D721Med (cell line): Measurements from ENCODE around the gene SRPK2.
"Not testable (repeated sequence)": the region's sequence is repeated elsewhere in the genome, so short reads cannot be mapped to it uniquely, and the experiment has no call there.

Source experiments
- DNase-seq: peaks from one replicate; pipeline ENCODE4 v3.0.0; 2011; ENCODE audit warnings: low spot score; ENCODE audit not compliant: insufficient read length
- FAIRE-seq: peaks from 2 replicates; lab custom pipeline; 2011; peaks lifted over from hg19 to GRCh38; lab: Jason Lieb, UNC
- TF ChIP-seq, protein P1 (sequence below): IDR thresholded peaks from 2 replicates; pipeline ENCODE4 v1.5.1; 2012; ENCODE audit warnings: mild to moderate bottlenecking, control low read depth; ENCODE audit not compliant: insufficient read depth; ENCODE audit errors: missing control alignments

Gene SRPK2

DNA sequence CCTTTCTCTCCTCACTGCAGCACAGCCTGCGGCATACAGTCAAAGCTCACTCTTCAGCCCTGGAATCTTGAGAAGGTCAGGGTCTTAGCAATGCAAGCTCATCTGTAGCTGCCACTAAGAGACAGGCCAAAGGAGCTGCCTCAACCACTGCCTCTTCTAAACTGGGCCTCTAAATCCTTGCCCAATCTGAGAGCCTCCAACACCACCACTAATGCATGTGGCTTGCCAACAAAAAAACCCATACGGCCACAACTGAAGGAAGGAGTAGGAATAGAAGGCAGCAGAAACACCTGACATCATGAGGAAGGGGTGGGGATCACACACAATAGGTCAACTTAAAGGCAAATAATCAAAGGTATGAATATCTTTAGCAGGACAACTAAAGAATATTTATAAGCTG lies 183.8 kb downstream of the SRPK2 start:
- no peak for DNase-seq

DNA sequence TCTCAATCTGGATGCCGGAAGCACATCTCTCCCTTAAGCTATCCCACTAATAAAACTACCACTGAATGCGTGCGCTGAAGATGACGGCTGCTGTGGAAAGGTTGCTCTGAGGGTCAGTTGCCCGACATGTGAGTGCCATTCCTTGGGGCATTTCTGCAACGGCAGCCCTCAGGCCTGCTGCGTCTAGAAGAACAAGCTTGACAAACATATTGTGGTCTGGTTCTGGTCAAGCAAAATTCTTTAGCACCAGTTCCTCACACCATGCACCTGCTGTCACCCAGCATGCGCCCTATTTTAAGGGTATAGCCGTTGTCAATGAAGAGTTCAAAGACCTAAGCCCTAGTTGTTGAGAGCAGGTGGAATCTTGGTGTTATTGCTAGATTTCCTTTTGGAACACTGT lies 184.2 kb downstream of the SRPK2 start:
- no peak for DNase-seq
- FAIRE-seq, result no peak
- TF ChIP-seq, protein P1, sequence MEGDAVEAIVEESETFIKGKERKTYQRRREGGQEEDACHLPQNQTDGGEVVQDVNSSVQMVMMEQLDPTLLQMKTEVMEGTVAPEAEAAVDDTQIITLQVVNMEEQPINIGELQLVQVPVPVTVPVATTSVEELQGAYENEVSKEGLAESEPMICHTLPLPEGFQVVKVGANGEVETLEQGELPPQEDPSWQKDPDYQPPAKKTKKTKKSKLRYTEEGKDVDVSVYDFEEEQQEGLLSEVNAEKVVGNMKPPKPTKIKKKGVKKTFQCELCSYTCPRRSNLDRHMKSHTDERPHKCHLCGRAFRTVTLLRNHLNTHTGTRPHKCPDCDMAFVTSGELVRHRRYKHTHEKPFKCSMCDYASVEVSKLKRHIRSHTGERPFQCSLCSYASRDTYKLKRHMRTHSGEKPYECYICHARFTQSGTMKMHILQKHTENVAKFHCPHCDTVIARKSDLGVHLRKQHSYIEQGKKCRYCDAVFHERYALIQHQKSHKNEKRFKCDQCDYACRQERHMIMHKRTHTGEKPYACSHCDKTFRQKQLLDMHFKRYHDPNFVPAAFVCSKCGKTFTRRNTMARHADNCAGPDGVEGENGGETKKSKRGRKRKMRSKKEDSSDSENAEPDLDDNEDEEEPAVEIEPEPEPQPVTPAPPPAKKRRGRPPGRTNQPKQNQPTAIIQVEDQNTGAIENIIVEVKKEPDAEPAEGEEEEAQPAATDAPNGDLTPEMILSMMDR, result no peak

More for the DNA sequence above, 183.8 kb downstream of the SRPK2 start:
- no peak for FAIRE-seq
- TF ChIP-seq, protein P1, result no peak

DNA sequence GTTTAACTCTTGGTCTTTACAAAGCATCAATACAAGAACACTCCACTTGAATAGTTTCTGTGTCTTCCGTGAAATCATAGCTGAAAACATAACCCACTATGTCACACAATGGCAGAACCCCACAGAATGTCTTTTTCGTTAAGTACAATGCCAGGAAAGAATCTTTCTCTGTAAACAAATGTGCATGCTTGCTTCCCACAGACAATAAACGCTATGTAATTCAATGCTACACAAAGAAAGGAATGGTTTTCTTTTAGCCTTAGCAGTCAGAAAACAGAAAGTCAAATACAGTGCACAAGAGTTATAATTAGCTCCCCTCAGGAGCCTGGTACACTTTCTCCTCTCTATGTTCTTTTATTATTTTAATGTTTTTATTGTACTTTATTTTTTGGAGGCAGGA lies 186.1 kb downstream of the SRPK2 start:
- FAIRE-seq (no peak), DNase-seq (no peak)
- TF ChIP-seq, protein P1, result no peak

DNA sequence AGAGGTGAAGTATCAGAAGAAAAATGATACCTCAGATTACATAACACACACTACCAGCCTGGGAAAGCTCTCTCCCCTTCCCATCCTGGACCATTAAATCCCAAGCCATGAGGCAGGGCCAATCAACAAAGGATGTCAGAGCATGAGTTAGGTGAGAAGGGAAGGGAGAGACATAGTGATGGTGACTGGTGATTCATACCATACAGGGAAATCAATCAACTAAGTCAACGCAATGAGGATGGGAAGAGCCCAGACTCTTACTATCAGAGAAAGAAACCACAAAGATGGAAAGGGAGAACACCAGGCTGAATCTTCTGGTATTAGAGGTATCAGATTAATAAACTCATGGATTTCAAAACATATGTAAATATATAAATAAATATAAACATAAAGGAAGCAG lies 189.3 kb downstream of the SRPK2 start:
- FAIRE-seq, result no peak
- DNase-seq, result no peak
- TF ChIP-seq, protein P1, result no peak

DNA sequence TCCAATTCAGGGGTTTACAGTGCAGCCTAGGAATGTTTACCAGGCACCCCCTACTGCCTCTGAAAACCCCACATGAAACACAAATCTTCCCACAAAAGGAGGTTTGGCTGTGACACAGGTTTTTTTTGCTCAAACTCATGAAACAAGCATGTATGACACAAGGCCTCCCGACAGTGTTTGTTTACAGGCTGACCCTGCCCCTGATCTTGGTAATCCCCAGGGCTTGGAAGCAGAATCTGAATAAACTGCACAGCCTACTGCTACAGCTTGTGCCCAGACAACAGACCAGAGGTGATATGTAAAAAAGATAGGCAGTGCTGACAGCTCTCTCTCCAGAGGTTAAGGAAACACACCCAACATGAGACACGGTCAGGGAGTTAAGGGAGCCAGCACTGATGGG lies 190.5 kb downstream of the SRPK2 start:
- TF ChIP-seq, protein P1, result no peak
- FAIRE-seq (no peak), DNase-seq (no peak)

DNA sequence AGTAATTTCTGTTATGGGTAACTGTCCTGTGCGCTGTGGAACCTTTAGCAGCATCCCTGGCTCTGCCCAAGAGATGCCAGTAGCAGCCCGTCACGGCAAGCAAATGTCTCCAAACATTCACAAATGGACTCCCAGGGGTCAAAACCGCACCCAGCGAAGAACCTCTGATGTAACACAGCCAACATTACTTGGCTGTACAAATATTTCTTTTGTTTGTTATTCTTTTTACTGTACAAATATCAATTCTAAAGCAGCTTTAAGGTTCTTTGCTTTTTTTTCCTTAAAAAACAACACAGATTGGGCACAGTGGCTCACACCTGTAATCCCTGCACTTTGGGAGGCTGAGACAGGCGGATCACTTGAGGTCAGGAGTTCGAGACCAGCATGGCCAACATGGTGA lies 192.2 kb downstream of the SRPK2 start:
- TF ChIP-seq, protein P1, result no peak
- no peak for DNase-seq
- FAIRE-seq, result no peak

DNA sequence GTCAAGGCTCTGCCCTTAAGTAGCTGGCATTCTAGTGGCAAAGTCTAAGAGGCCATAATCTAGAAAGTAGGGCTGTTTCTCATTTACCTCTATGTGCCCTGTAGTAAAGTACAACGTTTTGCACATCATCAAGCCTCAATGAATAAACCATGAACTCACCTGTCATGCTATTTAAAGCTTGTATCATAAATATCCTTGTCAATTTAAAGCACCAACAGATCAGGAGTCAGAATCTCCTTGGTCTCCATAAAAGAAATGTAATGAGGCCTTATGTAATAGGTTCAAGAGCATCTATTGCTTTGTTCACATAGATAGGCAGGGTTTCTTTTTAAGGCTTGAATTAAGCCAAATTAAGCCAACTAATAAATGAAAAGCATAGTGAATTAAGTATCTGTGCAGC lies 192.8 kb downstream of the SRPK2 start:
- TF ChIP-seq, protein P1, result no peak
- no peak for DNase-seq
- FAIRE-seq, result no peak

DNA sequence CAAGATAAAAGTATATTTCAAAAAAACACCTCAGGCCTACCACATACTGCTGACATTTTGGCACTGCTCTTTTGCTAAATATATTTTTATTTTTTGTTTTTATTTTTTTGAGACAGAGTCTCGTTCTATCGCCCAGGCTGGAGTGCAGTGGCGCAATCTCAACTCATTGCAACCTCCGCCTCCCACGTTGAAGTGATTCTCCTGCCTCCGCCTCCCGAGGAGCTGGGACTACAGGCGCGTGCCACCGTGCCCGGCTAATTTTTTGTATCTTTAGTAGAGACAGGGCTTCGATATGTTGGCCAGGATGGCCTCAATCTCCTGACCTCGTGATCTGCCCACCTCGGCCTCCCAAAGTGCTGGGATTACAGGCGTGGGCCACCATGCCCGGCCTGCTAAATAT lies 193.8 kb downstream of the SRPK2 start:
- not testable (repeated sequence) for DNase-seq

More for the DNA sequence above, 193.8 kb downstream of the SRPK2 start:
- FAIRE-seq, result not testable (repeated sequence)
